Left renal cortex interstitium (tissue), 4 donors: ENCODE results near the gene NUP214. TPM values are rescaled to one million over a fixed set of nuclear protein-coding genes. Genes with fewer than 3 reads are reported as not detected.
"Not testable (repeated sequence)": the region's sequence is repeated elsewhere in the genome, so short reads cannot be mapped to it uniquely, and the experiment has no call there.

Source experiments
- DNase-seq, 4 donors: peaks; one replicate each; pipeline ENCODE4 v3.0.0-alpha.2; 2013; ENCODE audit warnings: low read depth in 4 of 4, low spot score in 2 of 4, missing footprints in 1 of 4
- polyA plus RNA-seq, 4 donors: library from polyadenylated mRNA; unstranded; fragments of 120-200 nt; gene quantifications; one replicate each; pipeline ENCODE4 v1.2.1, GENCODE V29; 2013; ENCODE audit not compliant: insufficient read length in 4 of 4

NUP214 gene
- polyA plus RNA-seq, 4 donors, result 39.8 to 68.5 (median 55.0) TPM

- DNase-seq, result not testable (repeated sequence)
Observed at GRCh38 chr9:131191032-131191431, 65.6 kb downstream of the NUP214 start.

GRCh38 chr9:131191857-131192256 lies 66.5 kb downstream of the NUP214 start:
- DNase-seq, result no peak

- no peak for DNase-seq
Observed at GRCh38 chr9:131193051-131193450, 67.7 kb downstream of the NUP214 start.

GRCh38 chr9:131194762-131195161 lies 69.4 kb downstream of the NUP214 start:
- no peak for DNase-seq

GRCh38 chr9:131197160-131197911 lies 72.0 kb downstream of the NUP214 start:
- no peak for DNase-seq

GRCh38 chr9:131198041-131198715 lies 72.8 kb downstream of the NUP214 start:
- DNase-seq, result no peak

GRCh38 chr9:131201856-131202255 lies 76.5 kb downstream of the NUP214 start:
- no peak for DNase-seq

GRCh38 chr9:131203431-131204218 lies 78.2 kb downstream of the NUP214 start:
- no peak for DNase-seq

- DNase-seq, result no peak
Observed at GRCh38 chr9:131204285-131204684, 78.9 kb downstream of the NUP214 start.

- DNase-seq, result no peak
Observed at GRCh38 chr9:131206495-131206894, 81.1 kb downstream of the NUP214 start.

- DNase-seq, result not testable (repeated sequence)
Observed at GRCh38 chr9:131211920-131212319, 86.5 kb downstream of the NUP214 start.

- no peak for DNase-seq
Observed at GRCh38 chr9:131214286-131214856, 89.0 kb downstream of the NUP214 start.

- no peak for DNase-seq
Observed at GRCh38 chr9:131214876-131215275, 89.5 kb downstream of the NUP214 start.

- no peak for DNase-seq
Observed at GRCh38 chr9:131216806-131217205, 91.4 kb downstream of the NUP214 start.

- no peak for DNase-seq
Observed at GRCh38 chr9:131217331-131218031, 92.1 kb downstream of the NUP214 start.

GRCh38 chr9:131218370-131218769 lies 93.0 kb downstream of the NUP214 start:
- no peak for DNase-seq

GRCh38 chr9:131220485-131220884 lies 95.1 kb downstream of the NUP214 start:
- DNase-seq, result no peak

- DNase-seq, result no peak
Observed at GRCh38 chr9:131222460-131222859, 97.1 kb downstream of the NUP214 start.

- no peak for DNase-seq
Observed at GRCh38 chr9:131226226-131226625, 100.8 kb downstream of the NUP214 start.
